ENCODE results near the gene PLA2G2F. TPM values are rescaled to one million over a fixed set of nuclear protein-coding genes. Genes with fewer than 3 reads are reported as not detected.

The PLA2G2F gene
- total and polyA plus RNA-seq, 2 donors (not counting 3 experiments of a cell fraction or from before 2014, with no cell fraction given), result not detected

DNA sequence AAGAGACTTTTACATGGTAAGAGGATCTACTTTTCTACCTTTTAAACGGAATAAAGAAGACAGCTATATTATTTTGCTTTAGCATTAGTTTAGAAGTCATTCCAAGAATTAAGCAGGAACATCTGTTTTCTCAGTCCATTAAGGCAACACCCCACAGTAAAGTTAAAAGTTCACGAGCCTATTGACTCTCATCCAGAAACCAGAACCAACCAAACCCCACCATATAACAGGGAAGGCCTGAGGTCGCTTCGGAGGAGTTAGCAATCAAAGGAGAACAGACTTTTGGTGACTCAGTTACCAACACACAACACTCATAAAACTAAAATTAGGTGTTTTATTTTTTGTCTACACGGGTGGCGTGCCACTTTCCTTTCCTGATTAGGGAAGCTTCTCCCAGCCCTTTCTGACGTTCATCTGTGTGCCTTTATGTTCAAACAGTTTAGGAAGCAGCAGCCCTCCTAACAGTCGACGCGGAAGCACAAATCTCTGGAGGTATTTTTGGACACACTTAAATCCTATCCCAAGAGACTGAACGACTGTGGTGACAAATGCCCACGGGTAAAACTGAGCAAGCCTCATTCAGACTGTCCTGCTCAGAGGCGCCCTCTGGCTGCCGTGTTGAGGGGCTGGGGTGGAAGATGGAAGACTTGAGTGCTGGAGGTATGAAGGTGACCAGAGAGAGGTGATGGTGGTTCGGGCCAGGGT lies 55.8 kb downstream of the PLA2G2F start:
- dilution Hi-C loops (cut with MboI; ENCODE audit: extremely low pct_ligation_motif_present, low sequenced_read_pairs) (no loop called here), intact Hi-C loops (cut with micrococcal nuclease) (loop anchor here (1.0 kb wide), 5 partner anchors 30 to 298 kb away; no protein-coding TSS in a partner anchor)
- CTCF ChIA-PET, result interaction anchor here (0.6 to 5.3 kb wide), 28 partner anchors 8 to 491 kb away, joined by 3 to 85 read pairs (median 5); partner anchors contain the start of gene OTUD3
- no peaks in the 10 kb centered on the region for H3K36me3 ChIP-seq (ENCODE audit: control insufficient read depth in 2 of 2, extremely low read depth in 1 of 2, insufficient read depth in 2 of 2, low read length in 2 of 2)
- no peak overlapping the region for H3K27ac ChIP-seq (ENCODE audit: insufficient read depth, low read depth, low read length)
- no peaks in the 10 kb centered on the region for H3K9me1 ChIP-seq (replicated peaks; ENCODE audit: control insufficient read depth, extremely low read depth, insufficient read depth, low read length)
- no peak for TF ChIP-seq JUN (IDR thresholded peaks at IDR 0.05; ENCODE audit: borderline replicate concordance, insufficient read depth, insufficient read length, low read depth)
- TF ChIP-seq, protein P1, sequence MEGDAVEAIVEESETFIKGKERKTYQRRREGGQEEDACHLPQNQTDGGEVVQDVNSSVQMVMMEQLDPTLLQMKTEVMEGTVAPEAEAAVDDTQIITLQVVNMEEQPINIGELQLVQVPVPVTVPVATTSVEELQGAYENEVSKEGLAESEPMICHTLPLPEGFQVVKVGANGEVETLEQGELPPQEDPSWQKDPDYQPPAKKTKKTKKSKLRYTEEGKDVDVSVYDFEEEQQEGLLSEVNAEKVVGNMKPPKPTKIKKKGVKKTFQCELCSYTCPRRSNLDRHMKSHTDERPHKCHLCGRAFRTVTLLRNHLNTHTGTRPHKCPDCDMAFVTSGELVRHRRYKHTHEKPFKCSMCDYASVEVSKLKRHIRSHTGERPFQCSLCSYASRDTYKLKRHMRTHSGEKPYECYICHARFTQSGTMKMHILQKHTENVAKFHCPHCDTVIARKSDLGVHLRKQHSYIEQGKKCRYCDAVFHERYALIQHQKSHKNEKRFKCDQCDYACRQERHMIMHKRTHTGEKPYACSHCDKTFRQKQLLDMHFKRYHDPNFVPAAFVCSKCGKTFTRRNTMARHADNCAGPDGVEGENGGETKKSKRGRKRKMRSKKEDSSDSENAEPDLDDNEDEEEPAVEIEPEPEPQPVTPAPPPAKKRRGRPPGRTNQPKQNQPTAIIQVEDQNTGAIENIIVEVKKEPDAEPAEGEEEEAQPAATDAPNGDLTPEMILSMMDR (IDR thresholded peaks at IDR 0.05; ENCODE audit: extremely low read depth in 1 of 2, insufficient read depth in 1 of 2, low read depth in 1 of 2, low read length in 2 of 2), result peak; percentile 84 to 89
- peaks cover 7 to 13% of the 10 kb centered on the region in 2 experiments for H3K27me3 ChIP-seq (ENCODE audit: control insufficient read depth in 2 of 2, insufficient read depth in 2 of 2, low read length in 2 of 2)
- no peak overlapping the region for H3K9ac ChIP-seq (replicated peaks; ENCODE audit: extremely low read depth, insufficient read depth, low read length)
- H3K4me2 ChIP-seq (ENCODE audit: insufficient read depth, low read length), result no peak overlapping the region
- POLR2A ChIA-PET, result no interaction called here
- H2AFZ ChIP-seq (ENCODE audit: low read depth, low read length), result no peak overlapping the region
- H3K9me3 ChIP-seq (replicated peaks; ENCODE audit: control insufficient read depth, insufficient read depth, low read length), result no peaks in the 10 kb centered on the region
- no peaks in the 10 kb centered on the region for H3K4me1 ChIP-seq (ENCODE audit: control insufficient read depth, extremely low read depth, insufficient read depth, low read length)
- DNase-seq (ENCODE audit: low read depth, low spot score) (peak; percentile 57), FAIRE-seq (peak; percentile 57)
- BruUV-seq (replicated peaks), result no TSS peak
- no peaks in the 10 kb centered on the region for H4K20me1 ChIP-seq (replicated peaks; ENCODE audit: control insufficient read depth, extremely low read depth, insufficient read depth, low read length)
- H3K4me3 ChIP-seq (replicated peaks in 1 of 3; ENCODE audit: insufficient read depth in 1 of 3, low read depth in 1 of 3, low read length in 3 of 3), result no peak overlapping the region
- H3K79me2 ChIP-seq (ENCODE audit: control insufficient read depth, insufficient read depth, low read length), result no peaks in the 10 kb centered on the region

DNA sequence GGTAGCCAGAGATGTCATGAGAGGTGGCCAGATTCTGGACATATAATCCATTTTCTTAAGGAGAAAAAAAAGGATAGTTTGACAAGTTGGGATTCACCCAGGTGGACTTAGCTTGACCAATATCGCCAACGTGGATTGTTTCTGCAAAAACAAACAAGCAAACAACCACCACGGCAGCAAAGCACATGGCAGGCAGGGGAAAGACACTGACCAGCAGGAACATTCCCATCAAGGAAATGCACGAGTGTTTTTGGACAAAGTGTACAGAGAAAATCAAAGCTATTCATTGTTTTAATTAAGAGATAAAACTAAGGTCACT lies 56.3 kb downstream of the PLA2G2F start:
- Histone ChIP-seq H3K9ac (replicated peaks; ENCODE audit: extremely low read depth, insufficient read depth, low read length) (no peak overlapping the region), H3K4me3 (replicated peaks in 1 of 3; ENCODE audit: insufficient read depth in 1 of 3, low read depth in 1 of 3, low read length in 3 of 3) (no peak overlapping the region), H4K20me1 (replicated peaks; ENCODE audit: control insufficient read depth, extremely low read depth, insufficient read depth, low read length) (no peaks in the 10 kb centered on the region), H3K79me2 (ENCODE audit: control insufficient read depth, insufficient read depth, low read length) (no peaks in the 10 kb centered on the region), H2AFZ (ENCODE audit: low read depth, low read length) (no peak overlapping the region), H3K27ac (ENCODE audit: insufficient read depth, low read depth, low read length) (no peak overlapping the region), H3K9me3 (replicated peaks; ENCODE audit: control insufficient read depth, insufficient read depth, low read length) (no peaks in the 10 kb centered on the region), H3K27me3 (ENCODE audit: control insufficient read depth in 2 of 2, insufficient read depth in 2 of 2, low read length in 2 of 2) (peaks cover 7 to 13% of the 10 kb centered on the region in 2 experiments), H3K4me2 (ENCODE audit: insufficient read depth, low read length) (no peak overlapping the region), H3K9me1 (replicated peaks; ENCODE audit: control insufficient read depth, extremely low read depth, insufficient read depth, low read length) (no peaks in the 10 kb centered on the region), H3K4me1 (ENCODE audit: control insufficient read depth, extremely low read depth, insufficient read depth, low read length) (no peaks in the 10 kb centered on the region), H3K36me3 (ENCODE audit: control insufficient read depth in 2 of 2, extremely low read depth in 1 of 2, insufficient read depth in 2 of 2, low read length in 2 of 2) (no peaks in the 10 kb centered on the region)
- no TSS peak for BruUV-seq (replicated peaks)
- TF ChIP-seq POLR2A (IDR thresholded peaks at IDR 0.05; ENCODE audit: low read depth, low read length) (no peak), JUN (IDR thresholded peaks at IDR 0.05; ENCODE audit: borderline replicate concordance, insufficient read depth, insufficient read length, low read depth) (no peak)
- TF ChIP-seq, protein P1 (IDR thresholded peaks at IDR 0.05; ENCODE audit: extremely low read depth in 1 of 2, insufficient read depth in 1 of 2, low read depth in 1 of 2, low read length in 2 of 2), result no peak
- dilution Hi-C loops (cut with MboI; ENCODE audit: extremely low pct_ligation_motif_present, low sequenced_read_pairs) (no loop called here), intact Hi-C loops (cut with micrococcal nuclease) (loop anchor here (1.0 kb wide), 5 partner anchors 30 to 298 kb away; no protein-coding TSS in a partner anchor)
- CTCF ChIA-PET, result interaction anchor here (0.6 to 5.3 kb wide), 31 partner anchors 8 to 491 kb away, joined by 3 to 85 read pairs (median 5); partner anchors contain the start of gene OTUD3
- POLR2A ChIA-PET, result no interaction called here
- DNase-seq (ENCODE audit: low read depth, low spot score), result no peak
- FAIRE-seq, result no peak

Data from endothelial cell of umbilical vein (primary cell).